SK-N-SH (cell line): ENCODE measurements around the gene ADAMTS13. TPM values are rescaled to one million over a fixed set of nuclear protein-coding genes. Genes with fewer than 3 reads are reported as not detected.

Source experiments
- CTCF ChIA-PET: fragments of 300-600, 350-600 bp; formaldehyde crosslinking; extraction: SDS; loops from one replicate; lab custom pipeline; 2021; lab: Yijun Ruan, JAX
- POLR2A ChIA-PET: fragments of 350-600 bp; sonication (Branson Sonifier 250); formaldehyde crosslinking; extraction: SDS; loops from one replicate; lab custom pipeline; 2020; ENCODE audit warnings: antibody characterized with exemption, inconsistent platforms; lab: Yijun Ruan, JAX
- DNase-seq: peaks from one replicate; pipeline ENCODE4 v3.0.0; 2012
- H2AFZ ChIP-seq: fragments of 200-600 bp; sonication (generic); 2 replicates; pipeline ENCODE4 v1.8.1; 2016; ENCODE audit warnings: antibody characterized with exemption, mild to moderate bottlenecking, low read depth
- H3F3A ChIP-seq: fragments of 200-600 bp; sonication (generic); replicated peaks from 2 replicates; pipeline ENCODE3; 2016; ENCODE audit warnings: antibody characterized with exemption, mild to moderate bottlenecking; ENCODE audit not compliant: insufficient read depth
- H3K27ac ChIP-seq, 2 experiments: fragments of 200-500 bp in 1 of 2; fragments of 200-600 bp in 1 of 2; sonication (Bioruptor generic) in 1 of 2; sonication (generic), shearing (Covaris generic) in 1 of 2; 2 replicates each; pipeline versions ENCODE4 v1.5.1 to v1.6.1; 2014 to 2016; ENCODE audit warnings: low read depth in 2 of 2, inconsistent platforms in 1 of 2, low read length in 1 of 2, mild to moderate bottlenecking in 1 of 2, mixed read lengths in 1 of 2
- H3K27me3 ChIP-seq: fragments of 200-600 bp; sonication (generic), shearing (Covaris generic); 2 replicates; pipeline ENCODE4 v1.6.1; 2016; ENCODE audit warnings: mixed run types; ENCODE audit not compliant: insufficient read depth
- H3K36me3 ChIP-seq, 2 experiments: fragments of 200-500 bp in 1 of 2; fragments of 200-600 bp in 1 of 2; sonication (Bioruptor generic) in 1 of 2; sonication (generic) in 1 of 2; replicated peaks in 1 of 2; 2 replicates each; pipeline versions ENCODE3 to v1.5.1; 2014 to 2016; ENCODE audit warnings: low read length in 1 of 2, mild to moderate bottlenecking in 1 of 2; ENCODE audit not compliant: insufficient read depth in 2 of 2, control insufficient read depth in 1 of 2
- H3K4me1 ChIP-seq, 2 experiments: fragments of 200-500 bp in 1 of 2; fragments of 200-600 bp in 1 of 2; sonication (Bioruptor generic) in 1 of 2; sonication (generic), shearing (Covaris generic) in 1 of 2; 2 replicates each; pipeline versions ENCODE4 v1.5.1 to v1.6.1; 2014 to 2016; ENCODE audit warnings: low read depth in 1 of 2, low read length in 1 of 2, mixed run types in 1 of 2; ENCODE audit not compliant: insufficient read depth in 2 of 2, control insufficient read depth in 1 of 2
- H3K4me2 ChIP-seq: fragments of 200-600 bp; sonication (generic), shearing (Covaris generic); 2 replicates; pipeline ENCODE4 v1.6.1; 2017; ENCODE audit warnings: mixed run types
- H3K4me3 ChIP-seq, 2 experiments: fragments of 200-500 bp in 1 of 2; fragments of 200-600 bp in 1 of 2; sonication (Bioruptor generic) in 1 of 2; sonication (generic), shearing (Covaris generic) in 1 of 2; 2 replicates each; pipeline versions ENCODE4 v1.5.1 to v1.8.1; 2014 to 2016; ENCODE audit warnings: low read depth in 2 of 2, inconsistent platforms in 1 of 2, low read length in 1 of 2, mild to moderate bottlenecking in 1 of 2, mixed read lengths in 1 of 2, moderate library complexity in 1 of 2
- H3K79me2 ChIP-seq: fragments of 200-600 bp; sonication (generic); 2 replicates; pipeline ENCODE4 v1.8.1; 2017; ENCODE audit warnings: mild to moderate bottlenecking; ENCODE audit not compliant: insufficient read depth
- H3K9ac ChIP-seq: fragments of 200-600 bp; sonication (generic); 2 replicates; pipeline ENCODE4 v1.6.1; 2017; ENCODE audit warnings: mixed run types
- H3K9me2 ChIP-seq: fragments of 200-600 bp; sonication (generic); 2 replicates; pipeline ENCODE4 v1.6.1; 2017; ENCODE audit warnings: mixed run types
- H3K9me3 ChIP-seq: fragments of 200-600 bp; sonication (generic); 2 replicates; pipeline ENCODE4 v1.6.1; 2017; ENCODE audit warnings: mixed run types, mild to moderate bottlenecking, moderate library complexity
- H4K20me1 ChIP-seq: fragments of 200-600 bp; sonication (generic); 2 replicates; pipeline ENCODE4 v1.6.1; 2017; ENCODE audit warnings: mild to moderate bottlenecking, mixed run types; ENCODE audit not compliant: insufficient read depth
- CTCF ChIP-seq: fragments of 200-600 bp; sonication (generic); IDR thresholded peaks from 2 replicates; pipeline ENCODE4 v1.6.1; 2017; ENCODE audit warnings: antibody characterized with exemption, mild to moderate bottlenecking, moderate library complexity
- ELF1 ChIP-seq: IDR thresholded peaks from 2 replicates; pipeline ENCODE4 v1.4.0; 2012
- FOXJ3 ChIP-seq: sonication (generic); formaldehyde crosslinking; IDR thresholded peaks from 2 replicates; pipeline ENCODE4 v1.5.1; 2020; ENCODE audit warnings: mild to moderate bottlenecking, missing genetic modification reagents
- GABPA ChIP-seq: IDR thresholded peaks from 2 replicates; pipeline ENCODE4 v1.4.0; 2012; ENCODE audit warnings: low read depth, mild to moderate bottlenecking
- MAX ChIP-seq: IDR thresholded peaks from 2 replicates; pipeline ENCODE4 v1.4.0; 2012; ENCODE audit warnings: low read depth
- MEF2A ChIP-seq: IDR thresholded peaks from 2 replicates; pipeline ENCODE4 v1.4.0; 2012; ENCODE audit warnings: low read depth, borderline replicate concordance
- MXI1 ChIP-seq: IDR thresholded peaks from 2 replicates; pipeline ENCODE4 v1.6.1; 2012; ENCODE audit warnings: mild to moderate bottlenecking, low read depth, low read length, improper control_type of control experiment
- NRF1 ChIP-seq: IDR thresholded peaks from 2 replicates; pipeline ENCODE4 v1.6.1; 2012; ENCODE audit warnings: low read depth, mild to moderate bottlenecking, low read length
- POLR2AphosphoS5 ChIP-seq: IDR thresholded peaks from 2 replicates; pipeline ENCODE4 v1.6.1; 2012; ENCODE audit warnings: low read depth, low read length
- RAD21 ChIP-seq: IDR thresholded peaks from 2 replicates; pipeline ENCODE4 v1.6.1; 2012; ENCODE audit warnings: mild to moderate bottlenecking, low read length
- RCOR1 ChIP-seq: fragments of 150-350 bp; IDR thresholded peaks from 2 replicates; pipeline ENCODE4 v1.6.1; 2017; ENCODE audit warnings: antibody characterized with exemption, low read length
- REST ChIP-seq: IDR thresholded peaks from 2 replicates; pipeline ENCODE4 v1.6.1; 2012; ENCODE audit warnings: mild to moderate bottlenecking, low read depth, low read length, moderate library complexity
- RFX5 ChIP-seq: IDR thresholded peaks from 2 replicates; pipeline ENCODE4 v1.6.1; 2012; ENCODE audit warnings: mild to moderate bottlenecking, improper control_type of control experiment, low read length
- SIN3A ChIP-seq: IDR thresholded peaks from 2 replicates; pipeline ENCODE4 v1.6.1; 2012; ENCODE audit warnings: low read depth, mild to moderate bottlenecking, low read length, moderate library complexity, borderline replicate concordance
- SMC3 ChIP-seq: IDR thresholded peaks from 2 replicates; pipeline ENCODE4 v1.6.1; 2012; ENCODE audit warnings: low read depth, low read length, improper control_type of control experiment
- TAF1 ChIP-seq: IDR thresholded peaks from 2 replicates; pipeline ENCODE4 v1.6.1; 2012; ENCODE audit warnings: low read depth, mild to moderate bottlenecking, low read length, moderate library complexity, borderline replicate concordance
- TCF12 ChIP-seq: IDR thresholded peaks from 2 replicates; pipeline ENCODE4 v1.4.0; 2012
- USF1 ChIP-seq: IDR thresholded peaks from 2 replicates; pipeline ENCODE4 v1.4.0; 2012; ENCODE audit warnings: low read depth, borderline replicate concordance
- YY1 ChIP-seq: IDR thresholded peaks from 2 replicates; pipeline ENCODE4 v1.4.0; 2012; ENCODE audit warnings: low read depth, mild to moderate bottlenecking
- WGBS: methylation state at CpG from one replicate; pipeline ENCODE4 v1.1.6; 2017; ENCODE audit warnings: low lambda C conversion rate; 5-methylcytosine and 5-hydroxymethylcytosine counted together
- polyA plus RNA-seq, 3 experiments: library from polyadenylated mRNA; depleted of rRNA; stranded (reverse); fragments of >200 nt; gene quantifications; 2 replicates each; pipeline ENCODE4 v1.2.3, GENCODE V29; 2012

The ADAMTS13 gene
- polyA plus RNA-seq, 1 of the 3 experiments (the other 2 are of a cell fraction) = 10.6 TPM

DNA sequence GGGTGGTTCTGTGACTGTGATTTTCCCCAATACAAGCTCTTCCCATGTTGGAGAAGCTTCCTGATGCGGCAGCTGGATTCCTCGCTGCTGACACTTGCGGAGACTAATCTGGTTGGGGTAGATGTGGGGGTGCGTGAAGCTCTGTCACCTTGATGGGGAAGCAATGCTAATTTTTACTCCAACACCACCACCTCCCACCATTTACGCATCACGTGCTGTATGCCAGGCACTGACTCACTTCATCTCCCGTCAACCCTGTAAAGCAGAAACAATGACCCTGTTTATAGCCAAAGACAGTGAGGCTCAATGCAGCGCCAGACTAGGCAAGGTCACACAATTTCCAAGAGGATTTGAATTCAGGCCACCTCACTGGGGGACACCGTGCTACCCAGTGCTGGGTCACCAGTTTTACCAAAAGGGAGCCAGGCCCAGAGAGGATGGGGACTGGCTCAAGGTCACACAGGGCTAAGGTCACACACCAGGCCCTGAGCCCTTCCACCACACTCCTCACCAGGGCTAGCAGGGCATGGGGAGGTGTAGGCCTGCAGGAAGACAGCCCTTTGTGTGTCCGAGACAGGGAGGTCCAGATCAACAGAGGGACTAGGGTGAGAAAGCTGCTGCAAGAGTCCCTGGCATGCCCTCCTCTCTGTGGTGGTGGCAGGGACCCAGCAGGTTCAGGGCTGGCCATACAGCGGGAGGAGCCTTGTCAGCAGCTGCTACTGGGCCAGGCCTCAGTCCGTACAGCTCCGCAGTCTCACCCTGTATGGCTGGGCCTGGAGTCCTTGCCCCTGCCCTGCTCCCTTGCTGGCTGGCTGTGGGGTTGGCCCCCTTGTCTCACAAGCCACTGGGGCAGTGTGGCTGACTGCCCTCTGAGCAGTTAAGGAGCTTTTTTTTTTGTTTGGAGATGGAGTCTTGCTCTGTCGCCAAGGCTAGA, 42.7 kb upstream of the ADAMTS13 start (continued):
- TF ChIP-seq MXI1 = no peak

DNA sequence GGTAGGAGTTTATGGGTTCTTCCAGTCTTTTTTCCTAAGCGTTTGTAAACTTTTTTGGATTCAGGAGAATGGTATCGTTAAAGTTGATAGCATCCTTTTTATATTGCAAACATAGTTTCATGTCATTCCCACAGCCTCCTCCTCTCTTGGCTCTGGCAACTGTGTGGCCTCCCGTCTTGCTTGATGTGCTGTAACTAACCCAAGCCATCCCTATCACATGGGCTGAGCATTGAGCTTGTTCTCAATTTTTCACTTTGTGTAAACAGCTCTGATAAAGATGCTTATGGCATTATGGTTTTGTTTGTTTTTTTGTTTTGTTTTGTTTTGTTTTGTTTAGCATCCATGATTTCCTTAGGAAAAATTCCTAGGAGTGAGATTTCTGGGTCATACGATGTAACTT, 41.4 kb upstream of the ADAMTS13 start:
- no peak overlapping the region for H3K9ac ChIP-seq
- no peaks in the 10 kb centered on the region for H3K4me1 ChIP-seq
- H3K79me2 ChIP-seq = peaks cover 4% of the 10 kb centered on the region
- H3K4me2 ChIP-seq = no peak overlapping the region
- no peak overlapping the region for H3K27ac ChIP-seq
- POLR2A ChIA-PET = no interaction called here
- no peak overlapping the region for H2AFZ ChIP-seq
- no peaks in the 10 kb centered on the region for H4K20me1 ChIP-seq
- no peaks in the 10 kb centered on the region for H3K27me3 ChIP-seq
- H3K9me3 ChIP-seq = no peaks in the 10 kb centered on the region
- CTCF ChIA-PET = no interaction called here
- WGBS = 90% methylated on average over 4 of the region's 4 CpGs
- no peaks in the 10 kb centered on the region for H3K9me2 ChIP-seq
- no peak for DNase-seq
- no peak for TF ChIP-seq NRF1
- TF ChIP-seq RCOR1 = no peak
- no peak for TF ChIP-seq FOXJ3 (CRISPR knock-in tag)
- no peak for TF ChIP-seq RAD21
- no peak for TF ChIP-seq GABPA
- no peak for TF ChIP-seq REST
- no peak for TF ChIP-seq TAF1
- TF ChIP-seq POLR2AphosphoS5 = no peak
- TF ChIP-seq YY1 = no peak
- peaks cover 9% of the 10 kb centered on the region for H3F3A ChIP-seq
- no peak overlapping the region for H3K4me3 ChIP-seq
- H3K36me3 ChIP-seq = no peaks in the 10 kb centered on the region

DNA sequence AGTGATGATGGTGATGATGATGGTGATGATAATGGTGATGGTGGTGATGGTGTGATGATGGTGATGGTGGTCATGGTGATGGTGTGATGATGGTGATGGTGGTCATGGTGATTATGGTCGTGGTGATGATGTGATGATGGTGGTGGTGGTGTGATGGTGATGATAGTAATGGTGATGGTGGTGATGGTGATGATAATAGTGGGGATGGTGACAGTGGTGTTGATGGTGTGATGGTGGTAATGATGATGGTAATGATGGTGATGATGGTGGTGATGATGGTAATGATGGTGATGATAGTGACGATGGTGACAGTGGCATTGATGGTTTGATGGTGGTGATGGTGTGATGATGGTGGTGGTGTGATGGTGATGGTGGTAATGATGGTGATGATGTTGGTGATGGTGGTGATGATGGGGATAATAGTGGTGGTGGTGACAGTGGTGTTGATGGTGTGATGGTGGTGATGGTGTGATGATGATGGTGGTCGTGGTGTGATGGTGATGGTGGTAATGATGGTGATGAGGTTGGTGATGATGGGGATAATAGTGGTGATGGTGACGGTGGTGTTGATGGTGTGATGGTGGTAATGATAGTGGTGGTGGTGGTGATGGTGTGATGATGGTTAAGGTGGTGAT, 39.5 kb upstream of the ADAMTS13 start:
- Histone ChIP-seq H3K79me2 (no peaks in the 10 kb centered on the region), H2AFZ (no peak overlapping the region), H3K27me3 (no peaks in the 10 kb centered on the region), H3K36me3 (no peaks in the 10 kb centered on the region), H3K27ac (no peak overlapping the region), H3K9ac (no peak overlapping the region), H3K9me3 (no peaks in the 10 kb centered on the region), H3F3A (peaks cover 3% of the 10 kb centered on the region), H4K20me1 (no peaks in the 10 kb centered on the region), H3K4me2 (no peak overlapping the region), H3K9me2 (no peaks in the 10 kb centered on the region), H3K4me1 (no peaks in the 10 kb centered on the region), H3K4me3 (no peak overlapping the region)
- ChIA-PET CTCF (no interaction called here), POLR2A (no interaction called here)
- 65% methylated on average over 4 of the region's 4 CpGs for WGBS
- DNase-seq = no peak
- TF ChIP-seq MEF2A (no peak), SMC3 (no peak), SIN3A (no peak), NRF1 (no peak), RFX5 (no peak), TCF12 (no peak), USF1 (no peak), RAD21 (no peak), FOXJ3 (CRISPR knock-in tag) (no peak), TAF1 (no peak), CTCF (no peak), MAX (no peak), ELF1 (no peak)
